Hematopoietic multipotent progenitor cell treated with erythropoietin and hydrocortisone succinate and interleukin-3 and kit ligand, for 17 days (in vitro differentiated cells): ENCODE measurements around the gene VENTX.

ENCODE experiments used
- DNase-seq: peaks from one replicate; pipeline ENCODE4 v3.0.0-alpha.2; 2015; ENCODE audit warnings: low spot score

The VENTX gene

DNA sequence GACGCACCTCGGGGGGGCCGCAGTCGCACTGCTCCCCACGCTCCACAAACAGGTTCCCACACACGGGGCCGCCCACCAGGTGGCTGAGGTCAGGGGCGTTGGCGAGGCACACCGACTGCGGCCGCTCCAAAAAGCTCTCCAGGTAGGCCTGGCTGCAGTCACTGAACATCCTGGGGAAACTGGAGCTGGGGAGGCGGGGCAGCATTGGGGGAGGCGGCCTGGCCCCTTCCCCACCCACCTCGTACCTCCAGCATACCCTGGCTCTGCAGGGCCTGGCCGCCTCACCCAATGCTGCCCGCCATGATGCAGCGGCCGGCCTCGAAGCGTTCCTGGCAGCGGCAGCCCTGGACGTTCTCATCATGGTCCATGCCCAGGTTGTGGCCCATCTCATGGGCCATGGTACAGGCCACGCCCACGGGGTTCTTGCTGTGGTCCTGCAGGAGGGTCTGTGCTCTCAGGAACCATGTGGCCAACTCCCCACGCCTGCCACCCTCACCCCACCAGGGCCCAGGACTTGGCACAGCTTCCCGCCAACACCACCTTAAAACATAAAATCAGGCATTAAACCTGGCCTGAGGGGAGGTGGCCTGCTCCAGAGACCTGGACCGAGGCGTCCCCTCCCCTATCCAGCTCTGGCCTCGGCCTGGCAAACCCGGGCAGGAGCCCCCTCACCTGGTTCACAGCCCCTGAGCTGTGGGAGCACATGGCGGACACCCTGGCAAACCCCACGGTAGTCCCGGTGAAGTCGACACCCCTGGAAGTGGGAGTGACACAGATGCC is 34.1 kb downstream of the VENTX start:
- no peak for DNase-seq

GRCh38 chr10:133272301-133272963 is 34.8 kb downstream of the VENTX start:
- no peak for DNase-seq

DNA sequence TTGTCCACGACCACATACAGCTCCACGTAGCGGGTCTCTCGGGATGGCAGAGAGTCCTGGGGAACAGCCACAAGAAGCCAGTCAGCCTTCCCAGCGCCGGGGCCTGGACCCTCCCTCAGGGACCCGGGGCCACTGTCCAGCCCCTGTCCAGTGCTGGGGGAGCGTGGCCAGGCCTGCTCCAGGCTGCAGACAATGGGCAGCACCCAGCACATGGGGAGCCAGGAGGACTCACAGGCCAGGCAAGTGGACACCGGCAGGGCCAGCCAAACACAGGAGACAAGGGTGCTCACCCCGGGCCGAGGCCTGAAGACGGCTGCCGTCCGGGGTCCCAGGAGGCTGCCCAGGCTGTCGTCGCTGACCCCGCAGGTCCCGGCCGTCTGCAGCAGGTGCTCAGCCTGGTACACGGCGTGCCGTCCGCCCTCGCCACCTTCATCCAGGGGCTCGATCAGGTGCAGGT is 35.3 kb downstream of the VENTX start:
- DNase-seq, result no peak

GRCh38 chr10:133273534-133274143 is 36.0 kb downstream of the VENTX start:
- DNase-seq, result no peak

DNA sequence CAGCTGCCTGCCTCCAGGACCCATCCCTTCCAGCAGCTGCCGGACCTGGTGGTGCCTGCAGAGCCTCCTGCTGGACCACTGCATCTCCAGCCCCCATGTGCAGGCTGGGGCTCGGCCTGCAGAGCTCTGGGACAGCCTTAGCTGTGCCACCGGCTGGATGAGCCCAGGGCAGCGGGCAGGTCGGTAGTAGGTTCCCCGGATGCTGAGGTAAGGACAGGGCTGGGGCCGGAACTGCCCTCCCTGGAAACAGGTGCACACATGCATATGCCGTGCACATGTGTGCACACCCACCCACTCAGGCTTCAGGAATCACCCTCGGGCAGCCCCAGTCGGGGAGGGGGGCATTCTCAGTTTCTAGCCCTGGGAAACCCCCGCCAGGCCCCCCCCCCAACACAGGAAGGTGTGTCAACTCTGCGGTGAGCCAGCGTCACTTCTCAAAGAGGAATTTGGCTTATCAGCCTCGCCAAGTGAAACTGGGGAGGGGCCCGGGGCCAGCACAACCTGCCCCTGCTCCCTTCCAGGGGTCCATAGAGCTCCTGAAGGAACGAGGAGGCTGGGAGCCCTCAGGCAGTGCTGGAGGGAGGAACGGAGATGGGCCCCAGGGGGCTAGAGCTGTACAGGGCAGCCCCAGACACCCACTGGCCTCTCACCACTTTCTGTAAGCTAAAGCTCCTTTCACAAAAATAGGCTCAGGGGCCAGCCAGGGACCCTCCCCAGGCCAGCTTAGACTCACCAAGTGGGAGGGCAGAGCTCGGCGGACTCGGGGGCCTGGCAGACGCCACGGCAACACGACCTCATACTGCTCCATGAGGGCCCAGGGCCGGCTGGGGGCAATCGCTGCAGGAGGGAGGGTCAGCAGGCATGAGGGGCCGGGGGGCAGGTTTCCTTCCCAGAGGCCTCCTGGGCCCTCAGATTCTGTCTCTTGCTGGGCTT is 37.4 kb downstream of the VENTX start:
- no peak for DNase-seq

DNA sequence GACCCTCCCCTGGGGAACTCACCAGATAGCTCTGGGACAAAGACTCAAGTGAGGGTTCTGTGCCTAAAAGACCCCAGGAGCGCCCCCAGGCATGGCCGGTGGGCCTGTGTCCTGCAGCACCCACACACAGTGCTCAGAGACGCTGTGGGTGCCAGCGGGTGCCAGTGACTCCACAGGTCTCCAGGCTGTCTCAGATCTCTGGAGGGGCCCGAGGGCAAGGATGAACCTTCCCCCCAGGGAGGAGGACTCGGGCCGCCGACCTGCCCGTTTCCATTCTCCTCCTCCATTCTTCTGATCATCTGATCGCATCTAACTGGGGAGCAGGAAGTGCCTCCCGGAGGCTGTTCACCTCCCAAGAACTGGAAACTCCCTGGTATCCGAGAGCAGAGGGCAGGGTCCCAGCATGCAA is 38.0 kb downstream of the VENTX start:
- no peak for DNase-seq

- DNase-seq, result no peak
Observed at GRCh38 chr10:133276100-133276434, 38.4 kb downstream of the VENTX start.

DNA sequence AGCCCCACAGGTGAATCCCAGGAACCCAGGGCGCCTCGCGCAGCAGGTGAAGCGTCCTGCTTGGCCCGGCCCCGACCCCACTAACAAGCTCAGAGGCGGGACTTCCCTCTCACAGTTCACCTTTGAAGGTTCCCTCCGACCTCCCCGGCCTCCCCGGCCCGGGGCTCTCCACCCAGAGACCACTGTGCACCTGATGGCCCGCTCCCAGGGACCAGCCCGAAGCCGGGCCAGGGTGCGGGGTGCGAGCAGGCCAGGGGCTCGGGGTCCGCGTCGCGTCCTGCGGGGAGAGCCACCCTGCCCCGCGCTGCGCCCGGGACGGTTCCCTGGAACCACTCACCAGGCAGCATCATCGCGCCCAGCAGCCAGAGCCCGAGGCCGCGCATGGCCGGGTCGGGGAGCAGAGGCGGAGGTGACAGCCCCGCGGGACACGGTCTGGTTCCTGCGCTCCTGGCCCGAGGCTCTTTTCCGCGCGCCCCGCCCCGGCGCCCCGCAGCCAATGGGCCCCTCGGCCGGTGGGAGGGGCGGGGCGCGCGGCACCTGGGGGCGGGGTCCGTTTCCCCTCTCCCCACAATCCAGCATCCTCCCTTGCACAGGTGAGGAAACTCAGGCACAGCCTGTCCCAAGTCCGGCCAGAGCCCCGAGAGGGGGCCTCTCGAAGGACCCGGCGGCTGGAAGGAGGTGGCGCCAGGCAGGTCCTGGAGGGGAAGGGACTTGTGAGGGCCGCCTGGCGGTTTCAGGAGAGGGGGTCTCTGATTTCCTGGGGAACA is 39.0 kb downstream of the VENTX start, which contains the start of gene ADAM8:
Gene ADAM8, minus strand, starts transcription at position 434 of the 767 bp plus-strand sequence. Its CDS starts 51 bp downstream, at position 383.
- no peak for DNase-seq

DNA sequence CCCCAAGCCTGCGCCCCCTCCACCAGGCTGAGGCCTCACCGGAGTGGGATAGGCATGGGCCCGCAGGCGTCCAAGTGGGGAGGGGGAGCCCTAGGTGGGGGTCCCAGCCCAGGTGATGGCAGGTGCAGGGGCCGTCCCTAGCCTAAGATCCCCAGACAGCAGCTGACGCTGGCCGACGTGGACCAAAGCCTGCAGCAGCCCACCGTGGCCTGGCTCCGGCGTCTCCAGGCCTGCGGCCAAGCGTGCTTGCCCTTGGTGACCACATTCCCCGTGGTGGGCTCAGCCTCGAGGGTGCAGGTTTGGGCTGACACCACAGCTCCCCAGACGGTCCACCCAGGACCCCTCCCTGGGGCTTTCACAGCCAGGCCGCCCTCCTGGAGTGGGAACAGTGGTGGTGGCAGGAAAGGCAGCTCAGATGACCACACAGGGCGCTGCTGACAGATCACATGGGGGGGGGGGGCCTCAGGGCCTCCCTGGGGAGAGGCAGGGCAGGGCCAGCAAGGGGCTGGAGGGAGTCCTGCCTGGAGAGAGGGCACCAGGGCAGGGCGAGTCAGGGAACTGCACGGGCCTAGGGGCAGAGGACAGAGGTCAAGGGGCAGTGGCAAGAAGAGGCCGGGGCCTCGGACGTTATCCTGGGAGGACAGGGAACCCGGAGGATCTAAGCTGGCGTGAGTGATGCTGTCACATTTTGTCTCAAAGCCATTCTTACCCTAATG is 39.8 kb downstream of the VENTX start:
- no peak for DNase-seq

DNA sequence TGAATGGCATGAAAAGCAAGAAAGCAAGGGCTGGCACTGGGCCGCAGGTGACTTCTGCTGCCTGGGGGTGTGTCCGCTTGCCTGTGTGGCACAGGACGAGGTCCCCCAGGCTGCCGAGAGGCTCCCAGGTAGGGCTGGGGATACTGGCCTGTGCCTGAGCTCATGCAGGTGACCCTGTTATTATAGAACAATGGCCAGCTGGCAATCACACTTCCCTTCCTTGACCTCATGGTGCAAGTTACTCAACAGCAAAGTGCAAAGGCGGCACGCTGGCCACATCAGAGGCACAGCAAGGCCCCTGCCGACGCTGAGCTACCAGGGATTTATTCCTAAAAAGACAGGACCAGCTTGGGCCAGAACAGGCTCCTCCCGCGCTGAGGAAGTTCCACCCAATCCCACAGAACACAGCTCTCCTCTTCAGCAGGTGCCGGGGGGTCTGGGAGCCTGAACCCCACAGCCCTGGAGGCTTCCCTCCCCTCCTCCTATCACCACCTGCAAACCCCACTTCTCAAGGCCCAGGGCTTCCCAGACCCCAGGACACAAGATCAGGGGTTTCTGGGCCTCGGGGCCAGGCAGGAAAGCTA is 40.4 kb downstream of the VENTX start:
- DNase-seq, result no peak

DNA sequence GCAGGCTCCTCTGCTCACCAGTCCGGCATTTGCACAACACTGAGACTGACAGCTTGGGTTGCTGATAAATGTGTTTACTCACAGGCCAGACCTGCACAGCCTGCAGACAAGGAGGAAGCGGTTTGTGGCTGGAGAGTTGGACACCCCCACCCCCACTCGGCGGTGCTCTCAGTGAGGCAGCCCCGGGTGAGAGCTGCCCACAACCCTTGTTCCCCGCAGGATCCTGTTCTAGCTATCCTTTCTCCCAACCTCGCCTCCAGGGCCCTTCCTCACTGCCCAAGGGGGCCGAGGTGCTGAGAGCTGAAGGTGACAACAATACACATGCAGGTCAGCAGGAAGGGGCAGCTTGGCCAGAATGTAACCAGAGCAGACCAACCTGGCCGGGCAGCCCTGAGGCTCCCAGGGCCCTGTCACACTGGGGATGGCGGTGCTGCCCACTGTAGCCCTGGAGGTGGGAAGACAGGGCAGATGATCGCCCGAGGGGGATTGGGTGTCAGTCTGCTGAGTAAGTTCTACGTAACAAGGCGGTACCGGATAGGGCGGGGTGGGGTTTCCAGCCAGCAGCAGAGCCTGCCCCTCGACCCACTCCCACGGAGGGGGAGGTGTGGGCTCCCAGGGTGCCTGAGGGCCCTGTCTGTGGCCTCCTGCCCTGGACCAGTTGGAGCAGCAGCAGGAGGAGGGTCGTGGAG is 41.1 kb downstream of the VENTX start:
- peak; percentile 82 for DNase-seq

- no peak for DNase-seq
Observed at GRCh38 chr10:133279326-133280226, 41.9 kb downstream of the VENTX start.

GRCh38 chr10:133280391-133281059 is 42.9 kb downstream of the VENTX start:
- DNase-seq, result no peak

DNA sequence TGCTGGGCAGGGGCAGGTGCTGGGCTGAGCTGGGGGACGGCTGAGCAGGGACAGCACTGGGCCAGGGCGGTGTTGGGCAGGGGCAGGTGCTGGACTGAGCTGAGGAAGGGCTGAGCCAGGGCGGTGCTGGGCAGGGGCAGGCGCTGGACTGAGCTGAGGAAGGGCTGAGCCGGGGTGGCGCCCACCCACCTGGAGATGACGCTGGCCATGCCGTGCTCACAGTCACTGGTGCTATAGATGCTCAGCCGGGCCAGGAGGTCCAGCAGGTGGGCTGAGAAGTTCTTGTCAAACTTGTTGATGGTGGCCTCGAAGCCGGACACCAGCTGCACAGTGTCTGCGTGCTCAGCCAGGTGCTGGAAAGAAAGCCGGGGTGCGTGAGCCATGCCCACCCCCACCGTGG is 43.4 kb downstream of the VENTX start:
- no peak for DNase-seq

GRCh38 chr10:133281628-133282372 is 44.1 kb downstream of the VENTX start:
- no peak for DNase-seq

- DNase-seq, result no peak
Observed at GRCh38 chr10:133282846-133283390, 45.3 kb downstream of the VENTX start.

DNA sequence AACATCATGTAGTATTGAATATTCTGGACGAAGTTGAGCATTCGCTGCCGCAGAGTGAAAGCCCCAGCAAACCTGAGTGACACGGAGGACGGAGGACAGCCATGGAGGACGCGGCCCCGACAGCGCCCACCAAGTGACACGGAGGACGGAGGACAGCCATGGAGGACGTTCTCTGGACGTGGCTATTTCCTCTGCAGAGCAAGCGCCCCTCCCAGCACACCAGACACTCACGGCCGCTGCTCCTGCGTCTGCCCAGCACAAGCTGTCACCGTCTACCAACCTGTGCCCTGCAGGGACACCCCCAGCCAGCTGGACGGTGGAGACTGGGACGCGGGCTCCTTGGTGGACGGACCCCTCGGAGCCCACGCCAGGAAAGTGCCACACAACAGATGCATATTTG is 46.3 kb downstream of the VENTX start:
- DNase-seq, result no peak
